HCT116 (cell line): ENCODE data around the gene IL31RA. TPM values are rescaled to one million over a fixed set of nuclear protein-coding genes. Genes with fewer than 3 reads are reported as not detected.

ENCODE experiments used
- ATAC-seq: fragments of 200-7000 bp; cut with Tn5 transposase; 2 replicates; pipeline ENCODE4 v1.9.1; 2020; ENCODE audit warnings: mild to moderate bottlenecking, moderate library complexity
- BruUV-seq: library from RNA; stranded (reverse); fragments of 400-500 nt; replicated peaks from 2 replicates; lab custom pipeline; 2021; lab: Mats Ljungman, UMichigan
- CTCF ChIA-PET: fragments of 300-600 bp; sonication (Branson Sonifier 250); formaldehyde crosslinking; loops from one replicate; lab custom pipeline; 2021; ENCODE audit warnings: antibody characterized with exemption; lab: Charles Lee
- POLR2A ChIA-PET: fragments of 300-600, 350-600 bp; sonication (Branson Sonifier 250); formaldehyde crosslinking; loops from one replicate; lab custom pipeline; 2021; ENCODE audit warnings: antibody characterized with exemption; lab: Charles Lee
- RAD21 ChIA-PET, 2 experiments: fragments of 300-600 bp; sonication (Branson Sonifier 250); formaldehyde crosslinking; loops; one replicate each; lab custom pipeline; 2023; ENCODE audit warnings: low total read pairs in 2 of 2; ENCODE audit not compliant: uncharacterized antibody in 2 of 2, unreplicated experiment in 2 of 2, low non-redundant PET in 1 of 2; lab: Charles Lee
- DNase-seq: peaks from one replicate; pipeline ENCODE4 v3.0.0-alpha.2; 2010; ENCODE audit warnings: low read depth, low spot score
- H2AFZ ChIP-seq: fragments of 200-600 bp; shearing (Covaris generic), sonication (generic); 2 replicates; pipeline ENCODE4 v1.6.1; 2017; ENCODE audit warnings: low read depth, mixed run types, mixed read lengths, antibody characterized with exemption, low read length; ENCODE audit not compliant: poor library complexity, severe bottlenecking
- H3K27ac ChIP-seq: 2 replicates; pipeline ENCODE4 v1.5.1; 2012; ENCODE audit warnings: low read depth, low read length
- H3K27me3 ChIP-seq: fragments of 200-600 bp; sonication (generic); 2 replicates; pipeline ENCODE4 v1.6.1; 2016; ENCODE audit warnings: mixed run types, low read length, mixed read lengths; ENCODE audit not compliant: insufficient read depth
- H3K36me3 ChIP-seq, 2 experiments: fragments of 200-500 bp in 1 of 2; fragments of 200-600 bp in 1 of 2; sonication (Bioruptor generic) in 1 of 2; sonication (generic) in 1 of 2; 2 replicates each; pipeline versions ENCODE4 v1.5.1 to v1.6.1; 2014 to 2016; ENCODE audit warnings: low read length in 2 of 2, inconsistent platforms in 1 of 2, mixed read lengths in 1 of 2, mixed run types in 1 of 2; ENCODE audit not compliant: insufficient read depth in 2 of 2, control insufficient read depth in 1 of 2
- H3K4me1 ChIP-seq, 2 experiments: fragments of 200-600 bp in 1 of 2; sonication (generic) in 1 of 2; 2 replicates each; pipeline versions ENCODE4 v1.5.1 to v1.6.1; 2012 to 2017; ENCODE audit warnings: low read length in 2 of 2, inconsistent platforms in 1 of 2, mild to moderate bottlenecking in 1 of 2, mixed read lengths in 1 of 2, mixed run types in 1 of 2, moderate library complexity in 1 of 2; ENCODE audit not compliant: insufficient read depth in 2 of 2, control insufficient read depth in 1 of 2
- H3K4me2 ChIP-seq: fragments of 200-600 bp; sonication (generic); 2 replicates; pipeline ENCODE4 v1.6.1; 2017; ENCODE audit warnings: mixed run types, low read length, mixed read lengths
- H3K4me3 ChIP-seq, 2 experiments: fragments of 200-600 bp in 1 of 2; sonication (generic) in 1 of 2; replicated peaks in 1 of 2; 2 replicates each; pipeline ENCODE4 v1.5.1; 2011 to 2016; ENCODE audit warnings: low read length in 2 of 2, control low read depth in 1 of 2, low read depth in 1 of 2, mild to moderate bottlenecking in 1 of 2, mixed read lengths in 1 of 2, mixed run types in 1 of 2
- H3K79me2 ChIP-seq: fragments of 200-600 bp; sonication (generic); 2 replicates; pipeline ENCODE4 v1.6.1; 2017; ENCODE audit warnings: mild to moderate bottlenecking, mixed run types, low read length, moderate library complexity, mixed read lengths; ENCODE audit not compliant: insufficient read depth
- H3K9ac ChIP-seq: fragments of 200-600 bp; sonication (generic); 2 replicates; pipeline ENCODE4 v1.6.1; 2016; ENCODE audit warnings: low read length, mixed read lengths
- H3K9me2 ChIP-seq: fragments of 200-600 bp; sonication (generic), shearing (Covaris generic); 2 replicates; pipeline ENCODE4 v1.6.1; 2017; ENCODE audit warnings: mixed run types, mild to moderate bottlenecking, moderate library complexity; ENCODE audit not compliant: insufficient read depth
- H3K9me3 ChIP-seq, 2 experiments: fragments of 200-500 bp in 1 of 2; fragments of 200-600 bp in 1 of 2; sonication (Bioruptor generic) in 1 of 2; sonication (generic) in 1 of 2; 2 replicates each; pipeline ENCODE4 v1.6.1; 2014 to 2017; ENCODE audit warnings: low read length in 2 of 2, mixed read lengths in 2 of 2, inconsistent platforms in 1 of 2, low read depth in 1 of 2, mild to moderate bottlenecking in 1 of 2, mixed run types in 1 of 2, moderate library complexity in 1 of 2; ENCODE audit not compliant: control insufficient read depth in 1 of 2, insufficient read depth in 1 of 2
- H4K20me1 ChIP-seq: fragments of 200-600 bp; sonication (generic), shearing (Covaris generic); 2 replicates; pipeline ENCODE4 v1.6.1; 2017; ENCODE audit warnings: mixed run types, mild to moderate bottlenecking, moderate library complexity; ENCODE audit not compliant: insufficient read depth
- CBX3 ChIP-seq: IDR thresholded peaks from 2 replicates; pipeline ENCODE4 v1.6.1; 2012; ENCODE audit warnings: low read depth
- CTCF ChIP-seq, 3 experiments: fragments of 200-600 bp in 1 of 3; sonication (generic) in 1 of 3; IDR thresholded peaks in 2 of 3; conservative IDR thresholded peaks in 1 of 3; 2 replicates each; pipeline ENCODE4 v1.5.1; 2012 to 2017; ENCODE audit warnings: low read depth in 2 of 3, low read length in 2 of 3, antibody characterized with exemption in 1 of 3, borderline replicate concordance in 1 of 3, control low read depth in 1 of 3, mild to moderate bottlenecking in 1 of 3, mixed read lengths in 1 of 3, mixed run types in 1 of 3, moderate library complexity in 1 of 3; ENCODE audit not compliant: insufficient read depth in 1 of 3
- ELF1 ChIP-seq: IDR thresholded peaks from 2 replicates; pipeline ENCODE4 v1.6.1; 2012; ENCODE audit warnings: low read depth, borderline replicate concordance
- EZH2phosphoT487 ChIP-seq: fragments of 200-600 bp; IDR thresholded peaks from 2 replicates; pipeline ENCODE4 v1.6.1; 2018; ENCODE audit warnings: antibody characterized with exemption, borderline replicate concordance
- REST ChIP-seq: IDR thresholded peaks from 2 replicates; pipeline ENCODE4 v1.6.1; 2012; ENCODE audit warnings: low read depth
- SIN3A ChIP-seq: IDR thresholded peaks from 2 replicates; pipeline ENCODE4 v1.6.1; 2012; ENCODE audit warnings: low read depth
- SP1 ChIP-seq: IDR thresholded peaks from 2 replicates; pipeline ENCODE4 v1.6.1; 2012; ENCODE audit warnings: low read depth
- SRF ChIP-seq: IDR thresholded peaks from 2 replicates; pipeline ENCODE4 v1.6.1; 2012; ENCODE audit warnings: low read depth
- ZFX ChIP-seq: fragments of 450-650 bp; IDR thresholded peaks from 2 replicates; pipeline ENCODE4 v1.6.1; 2017
- ZNF274 ChIP-seq: fragments of 200-500 bp; sonication (Bioruptor generic); IDR thresholded peaks from 2 replicates; pipeline ENCODE4 v1.6.1; 2014; ENCODE audit warnings: mild to moderate bottlenecking, low read depth, low read length, inconsistent platforms
- intact Hi-C: fragments of 100-400 bp; cut with micrococcal nuclease; formaldehyde crosslinking; loops from 2 replicates; pipeline ENCODE4 v1.10.0; 2022
- total RNA-seq: library from RNA; stranded (reverse); gene quantifications from one replicate; pipeline ENCODE4 v1.2.1, GENCODE V29; 2021; ENCODE audit not compliant: unreplicated experiment

IL31RA gene
- total RNA-seq, 1 experiment from 2014 or later, result 0.59 TPM

DNA sequence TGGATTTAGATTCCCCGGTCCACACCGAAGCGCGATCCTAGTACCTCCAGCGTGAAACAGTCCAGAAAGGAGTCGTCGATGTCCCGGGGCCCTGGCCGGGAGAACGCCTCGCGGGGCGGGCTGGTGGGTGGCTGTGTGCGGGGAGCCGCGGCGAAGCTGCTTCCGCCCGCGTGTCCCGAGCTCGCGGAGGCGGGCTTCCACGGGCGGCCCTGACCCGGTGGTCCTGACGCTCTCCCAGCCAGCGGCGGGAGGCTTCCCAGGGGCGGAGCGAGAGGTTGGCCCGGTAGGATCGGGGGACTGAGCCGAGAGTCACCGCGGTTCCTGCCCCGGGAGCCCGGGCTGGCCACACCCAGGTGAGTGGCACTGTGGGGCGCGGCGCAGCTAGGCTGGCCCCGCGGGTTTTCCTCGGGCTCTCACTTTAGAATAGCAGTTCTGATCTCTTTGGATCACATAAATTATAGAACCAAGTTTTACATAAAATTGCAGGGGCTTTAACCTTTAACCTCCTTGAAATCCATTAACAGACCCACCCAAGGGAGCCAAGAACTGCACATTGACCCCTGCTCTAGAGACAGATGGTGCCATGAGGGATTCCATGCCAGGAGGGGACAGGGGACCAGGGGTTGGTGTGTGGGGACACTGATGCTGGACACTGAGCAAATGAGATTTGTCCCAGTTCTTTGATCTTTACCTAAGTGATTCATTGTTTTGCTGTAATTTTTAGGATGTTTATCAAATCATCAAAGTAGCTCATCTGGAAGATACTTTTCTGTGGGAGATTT lies 29.2 kb upstream of the IL31RA start:
- ChIA-PET POLR2A (no interaction called here), RAD21 (no interaction called here), CTCF (no interaction called here)
- Histone ChIP-seq H2AFZ (no peak overlapping the region), H3K9me2 (no peaks in the 10 kb centered on the region), H3K79me2 (no peaks in the 10 kb centered on the region), H3K4me1 (no peaks in the 10 kb centered on the region), H3K4me2 (no peak overlapping the region), H3K4me3 (no peak overlapping the region), H3K27ac (no peak overlapping the region), H3K36me3 (no peaks in the 10 kb centered on the region), H4K20me1 (no peaks in the 10 kb centered on the region), H3K9ac (no peak overlapping the region), H3K27me3 (no peaks in the 10 kb centered on the region), H3K9me3 (no peaks in the 10 kb centered on the region)
- intact Hi-C loops, result no loop called here
- DNase-seq (no peak), ATAC-seq (no peak)
- BruUV-seq, result no TSS peak
- TF ChIP-seq SP1 (no peak), CBX3 (no peak), EZH2phosphoT487 (no peak)

- POLR2A ChIA-PET, result no interaction called here
Measured at GRCh38 chr5:55823151-55823796, 27.9 kb upstream of the IL31RA start.

More at GRCh38 chr5:55823151-55823796, 27.9 kb upstream of the IL31RA start:
- H3K36me3 ChIP-seq, result no peaks in the 10 kb centered on the region
- no peak overlapping the region for H3K9ac ChIP-seq
- intact Hi-C loops, result no loop called here
- H3K9me2 ChIP-seq, result no peaks in the 10 kb centered on the region
- RAD21 ChIA-PET, result no interaction called here
- H3K4me3 ChIP-seq, result no peak overlapping the region
- no peaks in the 10 kb centered on the region for H3K27me3 ChIP-seq
- no peak overlapping the region for H3K27ac ChIP-seq
- TF ChIP-seq ELF1 (no peak), REST (no peak), SRF (no peak), ZFX (no peak), ZNF274 (no peak), SIN3A (no peak), CTCF (IDR thresholded peaks at IDR 0.05 in 2 of 3, conservative IDR thresholded peaks at IDR 0.05 in 1 of 3; ENCODE audit: borderline replicate concordance in 1 of 3, insufficient read depth in 1 of 3, low read depth in 2 of 3, low read length in 2 of 3) (no peak)
- no peak for DNase-seq
- H3K4me2 ChIP-seq, result no peak overlapping the region
- H2AFZ ChIP-seq, result no peak overlapping the region
- no peaks in the 10 kb centered on the region for H3K4me1 ChIP-seq
- CTCF ChIA-PET, result no interaction called here
- no peaks in the 10 kb centered on the region for H3K79me2 ChIP-seq
- no peak for ATAC-seq
- no peaks in the 10 kb centered on the region for H4K20me1 ChIP-seq
- BruUV-seq, result no TSS peak
- H3K9me3 ChIP-seq, result no peaks in the 10 kb centered on the region
